GM19238 (cell line): Measurements from ENCODE around the gene PHOX2A.
"Not testable (repeated sequence)": the region's sequence is repeated elsewhere in the genome, so short reads cannot be mapped to it uniquely, and the experiment has no call there.

Source experiments
- DNase-seq: peaks from one replicate; pipeline ENCODE4 v3.0.0; 2011; ENCODE audit warnings: low spot score; ENCODE audit not compliant: insufficient read length

Gene PHOX2A

GRCh38 chr11:72222106-72222891, 21.7 kb downstream of the PHOX2A start:
- DNase-seq, result no peak

GRCh38 chr11:72221386-72222075, 22.4 kb downstream of the PHOX2A start:
- no peak for DNase-seq

GRCh38 chr11:72220696-72221363, 23.1 kb downstream of the PHOX2A start:
- DNase-seq, result no peak

- DNase-seq, result no peak
Measured at GRCh38 chr11:72218251-72218745, 25.7 kb downstream of the PHOX2A start.

GRCh38 chr11:72217841-72218240, 26.1 kb downstream of the PHOX2A start:
- no peak for DNase-seq

- DNase-seq, result no peak
Measured at GRCh38 chr11:72216638-72217037, 27.3 kb downstream of the PHOX2A start, which contains the start of gene FOLR2. Gene FOLR2, plus strand, starts transcription at chr11:72216794. Its CDS starts 1,791 bp downstream, at chr11:72218585.

- DNase-seq, result no peak
Measured at GRCh38 chr11:72209101-72209500, 34.9 kb downstream of the PHOX2A start.

- no peak for DNase-seq
Measured at GRCh38 chr11:72208281-72208680, 35.7 kb downstream of the PHOX2A start.

- not testable (repeated sequence) for DNase-seq
Measured at GRCh38 chr11:72206794-72207193, 37.2 kb downstream of the PHOX2A start.

- no peak for DNase-seq
Measured at GRCh38 chr11:72204886-72205285, 39.1 kb downstream of the PHOX2A start.

GRCh38 chr11:72203163-72203562, 40.8 kb downstream of the PHOX2A start:
- DNase-seq, result no peak

GRCh38 chr11:72202571-72202970, 41.4 kb downstream of the PHOX2A start:
- DNase-seq, result no peak

GRCh38 chr11:72201445-72201844, 42.5 kb downstream of the PHOX2A start:
- DNase-seq, result not testable (repeated sequence)

- DNase-seq, result no peak
Measured at GRCh38 chr11:72195518-72196270, 48.3 kb downstream of the PHOX2A start.

- no peak for DNase-seq
Measured at GRCh38 chr11:72191961-72192381, 52.0 kb downstream of the PHOX2A start, which contains the start of gene FOLR1. Gene FOLR1, plus strand, starts transcription at chr11:72192140. Its CDS starts 34 bp downstream, at chr11:72192174.

- DNase-seq, result no peak
Measured at GRCh38 chr11:72190631-72191071, 53.3 kb downstream of the PHOX2A start.

GRCh38 chr11:72189455-72190250, 54.3 kb downstream of the PHOX2A start:
- DNase-seq, result no peak
